HG03521 (cell line): ENCODE measurements around the gene ZDBF2.
"Not testable (repeated sequence)": the region's sequence is repeated elsewhere in the genome, so short reads cannot be mapped to it uniquely, and the experiment has no call there.

ENCODE experiments used
- ATAC-seq: cut with Tn5 transposase; IDR thresholded peaks from one replicate; pipeline ENCODE4 v1.9.1; 2021; ENCODE audit warnings: mild to moderate bottlenecking, moderate library complexity; ENCODE audit not compliant: unreplicated experiment

The ZDBF2 gene

DNA sequence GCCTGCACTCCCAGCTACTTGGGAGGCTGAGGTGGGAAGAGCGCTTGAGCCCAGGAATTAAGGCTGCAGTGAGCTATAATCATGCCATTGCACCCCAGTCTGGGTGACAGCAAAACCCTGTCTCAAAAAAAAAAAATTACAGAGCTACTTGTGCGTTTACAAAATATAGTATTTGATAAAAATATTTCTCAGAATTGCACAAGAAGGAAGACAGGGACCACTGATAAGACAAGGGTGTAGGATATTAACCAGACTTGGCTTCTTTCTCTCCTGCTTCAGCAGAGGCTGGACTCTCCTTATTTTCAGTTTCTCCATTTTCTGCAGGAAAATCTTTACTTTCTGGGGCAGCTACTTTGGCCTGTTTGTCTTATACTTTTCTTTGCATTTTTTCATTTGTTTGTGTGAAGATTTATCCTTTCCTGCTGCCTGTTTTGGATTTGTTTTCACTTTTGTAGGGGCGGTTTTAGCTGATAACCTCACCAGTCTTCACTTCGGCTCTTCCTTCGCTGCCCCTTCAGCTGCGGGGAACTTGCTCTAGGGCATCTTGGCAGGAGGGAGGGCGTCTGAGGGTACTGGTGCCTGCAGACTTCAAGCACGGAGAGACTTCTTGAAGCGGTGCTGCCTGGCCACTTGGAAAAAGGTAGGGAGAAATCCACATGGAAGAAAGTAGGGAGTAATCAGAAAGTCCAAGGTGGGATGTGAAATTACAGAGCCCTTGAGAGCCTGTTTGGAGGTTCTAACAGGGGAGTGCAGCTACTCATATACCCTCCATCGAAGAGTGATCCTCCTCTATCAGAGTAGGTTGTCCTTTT lies 14.9 kb upstream of the ZDBF2 start:
- ATAC-seq = no peak

DNA sequence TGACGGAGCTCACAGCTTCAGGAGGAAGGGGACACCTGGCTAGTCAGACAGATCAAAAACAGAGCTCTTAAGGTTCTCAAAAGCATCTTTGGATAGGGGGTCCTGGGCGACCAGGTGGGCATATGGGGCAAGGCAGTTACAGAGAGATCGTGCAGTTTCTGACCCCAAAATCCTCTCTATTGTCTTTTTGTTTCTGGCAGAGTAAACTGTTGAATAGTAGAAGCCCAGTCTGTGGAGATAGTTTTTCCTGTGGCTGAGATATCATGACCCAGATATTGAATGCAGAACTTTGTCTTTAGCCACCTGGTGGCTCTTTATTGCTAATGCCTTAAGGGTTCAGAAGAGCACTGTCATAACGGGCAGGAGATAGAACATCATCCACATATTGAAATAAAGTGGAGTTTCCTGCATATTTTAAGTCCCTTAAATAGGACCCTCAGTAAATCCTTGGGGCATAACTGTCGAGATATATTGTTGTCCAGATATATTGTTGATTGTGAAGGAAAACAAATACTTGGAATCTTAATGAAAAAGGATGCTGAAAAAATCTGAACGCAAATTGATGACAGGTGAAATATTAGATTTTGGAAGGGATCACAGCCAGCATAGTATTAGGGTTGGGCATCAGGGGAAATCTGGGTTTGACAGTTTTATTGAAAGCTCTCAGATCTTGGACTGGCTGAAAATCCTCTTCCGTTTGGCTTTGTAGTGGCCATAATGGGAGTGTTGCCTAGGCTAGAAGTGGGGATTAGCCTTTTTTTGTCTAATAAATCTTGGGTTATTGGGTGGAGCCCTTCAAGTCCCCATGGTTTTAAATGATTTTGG lies 14.1 kb upstream of the ZDBF2 start:
- ATAC-seq = peak; percentile 83

DNA sequence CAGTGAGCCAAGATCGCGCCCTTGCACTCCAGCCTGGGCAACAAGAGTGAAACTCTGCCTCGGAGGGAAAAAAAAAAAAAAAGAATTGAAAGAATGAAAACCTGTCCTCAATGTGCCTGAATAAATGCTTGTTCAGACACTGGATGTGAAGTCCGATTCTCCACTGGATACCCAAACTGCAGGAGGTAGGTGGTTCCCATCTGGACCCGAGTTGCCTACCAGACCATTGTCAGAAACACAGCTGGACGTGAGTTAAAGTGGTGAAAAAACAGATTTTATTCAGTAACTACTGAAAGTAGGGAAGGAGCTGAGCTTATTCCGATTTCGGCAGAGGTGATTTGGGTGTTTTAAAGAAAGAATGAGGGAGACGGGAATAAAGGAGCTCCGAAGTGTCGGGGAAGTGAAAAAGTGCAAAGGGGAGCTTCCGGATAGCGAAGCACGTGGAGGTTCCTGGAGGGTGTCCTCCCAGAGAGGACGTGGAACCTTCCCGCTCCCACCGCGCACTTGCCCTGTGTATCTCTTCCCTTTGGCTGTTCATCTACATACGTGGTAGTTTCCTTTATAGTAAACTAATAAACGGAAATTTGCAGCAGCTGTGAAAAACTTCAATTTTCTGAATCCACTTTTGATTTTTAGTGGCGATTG lies 10.4 kb upstream of the ZDBF2 start:
- no peak for ATAC-seq

DNA sequence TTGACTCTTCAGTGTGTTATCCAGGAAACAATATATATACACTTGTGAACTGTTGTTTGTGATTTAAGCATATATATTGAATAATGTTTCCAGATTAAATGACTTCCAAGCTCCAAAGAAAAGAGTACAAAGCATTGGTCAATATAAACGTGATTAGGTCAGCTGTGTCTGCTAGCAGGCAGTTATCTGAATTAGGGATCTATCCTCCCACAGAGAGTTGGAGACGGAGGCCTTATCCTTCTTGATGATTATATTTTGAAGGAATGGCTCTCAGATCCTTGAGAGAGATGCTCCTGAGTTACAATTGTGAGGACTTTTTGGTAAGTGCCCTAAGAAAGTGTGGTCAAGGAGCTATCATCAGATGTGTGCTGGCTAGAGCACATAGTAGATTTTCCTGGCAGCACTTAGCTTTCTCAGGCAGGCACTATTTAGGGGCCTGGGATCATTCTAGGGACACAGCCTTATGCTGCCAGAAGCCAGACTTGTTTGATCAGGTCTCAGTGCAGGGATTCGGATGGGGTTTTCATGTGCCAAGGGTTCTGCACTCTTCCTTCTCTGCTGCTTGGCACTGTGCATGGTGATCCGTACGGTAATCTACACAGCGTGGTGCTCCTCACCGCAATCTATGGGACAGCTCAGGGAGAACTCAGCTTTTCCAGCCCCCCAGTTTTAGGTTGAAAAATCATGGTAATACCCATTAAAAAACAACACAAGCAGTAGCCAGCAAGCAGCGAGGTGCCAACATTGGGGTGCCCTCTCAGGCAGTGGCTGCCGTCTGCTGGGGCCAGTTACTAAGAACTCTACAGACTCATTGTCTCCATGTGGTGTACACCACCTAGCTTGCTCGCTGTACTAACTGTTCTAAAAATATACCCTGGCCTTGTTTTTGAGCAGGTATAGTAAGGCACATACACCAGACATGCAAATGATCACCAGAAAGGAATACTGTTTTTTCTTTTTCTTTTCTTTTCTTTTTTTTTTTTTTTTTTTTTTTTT lies 8.0 kb upstream of the ZDBF2 start:
- no peak for ATAC-seq

DNA sequence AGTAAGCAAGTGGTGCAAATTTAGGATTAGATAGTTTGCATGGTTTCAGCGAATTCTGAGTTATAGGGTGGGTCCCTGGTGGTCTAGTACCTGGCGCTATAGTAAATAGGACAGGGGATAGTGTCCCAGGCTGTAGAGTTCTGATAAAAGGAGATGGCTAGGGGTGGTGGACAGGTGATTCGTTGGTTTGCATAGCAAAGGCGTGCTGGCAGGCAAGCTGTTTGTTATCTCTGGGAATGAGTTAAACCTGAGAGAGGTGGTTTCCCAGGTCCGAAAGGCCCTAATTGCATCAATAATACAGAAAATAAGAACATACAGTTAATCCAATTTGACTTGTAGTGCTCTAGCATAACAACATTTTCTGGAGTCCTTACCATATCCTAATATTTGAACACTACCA lies 6.9 kb upstream of the ZDBF2 start:
- ATAC-seq = no peak

DNA sequence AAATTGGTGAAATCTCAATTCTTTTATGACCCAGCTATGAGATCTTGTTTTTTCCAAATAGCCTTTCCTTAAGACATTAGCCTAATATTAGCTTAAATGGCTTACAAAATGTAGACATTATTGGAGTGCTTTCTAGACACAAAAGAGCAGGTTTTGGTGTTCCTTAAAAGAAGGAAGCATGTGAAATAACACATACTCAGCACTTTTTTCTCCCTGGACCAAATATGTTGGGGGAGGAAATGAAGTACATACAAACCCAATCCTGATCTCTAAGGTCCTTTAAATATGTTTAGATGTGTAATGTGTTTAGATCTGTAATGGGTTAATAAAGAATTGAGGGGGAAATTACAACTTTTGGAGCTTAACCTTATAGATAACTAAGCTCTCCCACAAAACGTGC lies 3.4 kb upstream of the ZDBF2 start:
- ATAC-seq = no peak

DNA sequence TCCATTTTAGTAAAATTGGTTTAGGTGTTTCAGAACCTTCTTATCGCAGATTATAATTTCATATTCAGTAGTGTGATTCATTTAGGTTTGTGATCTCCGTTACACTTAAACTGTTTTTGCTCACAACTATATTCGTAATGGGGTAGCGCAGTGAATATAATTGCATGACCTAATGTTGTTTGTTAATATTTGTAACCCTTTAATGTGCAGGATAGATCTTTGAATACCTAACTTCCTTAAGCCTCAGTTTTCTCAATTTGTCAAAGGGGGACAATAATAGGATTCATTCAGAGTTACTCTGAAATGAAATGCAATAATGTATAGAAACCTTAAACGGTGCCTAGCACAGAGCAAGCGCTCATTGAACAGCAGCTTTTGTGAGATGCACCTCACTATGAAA lies 558 bp upstream of the ZDBF2 start:
- ATAC-seq = no peak

DNA sequence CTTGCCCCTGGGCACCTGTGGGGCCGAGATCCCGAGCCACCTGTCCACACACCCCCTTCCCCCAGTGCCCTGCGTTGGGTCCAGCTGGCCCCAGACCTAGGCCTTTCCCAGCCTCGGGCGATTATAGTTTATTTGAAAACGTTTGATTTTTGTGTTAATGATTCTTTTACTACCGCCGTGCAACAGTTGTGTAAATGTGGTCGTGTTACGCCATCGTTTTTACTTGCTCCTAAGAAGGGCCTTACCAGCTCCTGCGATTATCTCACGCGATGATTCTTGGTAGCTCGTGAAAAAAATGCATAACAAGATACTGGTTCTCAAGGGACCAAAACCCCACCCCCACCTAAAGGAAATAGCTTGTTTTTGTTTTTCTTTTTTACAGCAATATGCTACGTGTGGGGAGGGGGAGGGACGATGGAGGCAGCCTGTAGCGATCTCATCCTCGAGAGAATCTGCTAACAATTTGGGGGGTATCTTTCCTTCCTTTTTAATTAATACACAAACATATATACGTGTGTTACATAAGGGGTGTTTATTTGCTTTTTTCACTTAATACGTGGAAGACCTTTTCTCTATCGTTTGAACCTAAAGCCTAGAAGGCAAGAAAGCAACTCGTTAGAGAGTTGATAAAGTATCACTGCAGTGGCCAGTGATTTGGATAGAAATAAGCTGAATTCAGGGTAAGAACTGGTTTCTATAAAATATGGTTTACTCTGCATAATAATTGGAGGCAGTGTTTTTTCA lies 1.0 kb downstream of the ZDBF2 start:
- ATAC-seq = peak; percentile 24

DNA sequence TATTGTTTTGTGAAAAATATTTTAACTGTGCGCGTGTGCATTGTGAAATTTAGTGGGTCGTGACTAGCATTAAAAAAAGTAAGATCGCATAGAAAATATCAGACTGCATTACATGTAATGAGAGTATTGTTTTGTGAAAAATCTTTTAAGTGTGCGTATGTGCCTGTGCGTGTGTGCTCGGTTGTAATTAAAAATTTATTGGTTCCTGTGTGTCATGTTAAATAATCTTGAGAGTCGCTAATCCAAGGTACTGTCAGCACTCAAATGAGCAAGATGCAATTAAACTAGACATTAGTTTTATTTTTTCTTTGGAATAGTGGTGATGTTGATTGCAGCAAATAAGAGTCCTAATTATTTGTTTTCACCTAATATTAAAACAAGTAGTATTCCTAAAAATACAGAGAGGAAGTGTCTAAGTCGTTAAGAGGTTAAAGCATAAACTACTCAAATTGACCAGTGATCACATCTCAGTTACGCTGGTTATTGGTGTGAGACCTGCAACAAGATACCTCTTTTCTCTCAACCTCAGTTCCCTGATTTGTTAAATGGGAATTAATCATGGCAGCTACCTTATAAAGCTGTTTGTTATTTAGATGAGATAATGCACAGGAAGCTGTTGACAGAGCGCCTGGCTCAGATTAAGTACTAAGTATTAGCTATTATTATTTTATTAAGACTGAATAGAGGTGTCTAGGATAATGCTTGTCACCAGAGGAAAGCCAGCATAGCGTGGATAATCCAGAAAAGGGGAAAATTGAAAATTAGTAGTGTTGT lies 1.9 kb downstream of the ZDBF2 start:
- no peak for ATAC-seq

DNA sequence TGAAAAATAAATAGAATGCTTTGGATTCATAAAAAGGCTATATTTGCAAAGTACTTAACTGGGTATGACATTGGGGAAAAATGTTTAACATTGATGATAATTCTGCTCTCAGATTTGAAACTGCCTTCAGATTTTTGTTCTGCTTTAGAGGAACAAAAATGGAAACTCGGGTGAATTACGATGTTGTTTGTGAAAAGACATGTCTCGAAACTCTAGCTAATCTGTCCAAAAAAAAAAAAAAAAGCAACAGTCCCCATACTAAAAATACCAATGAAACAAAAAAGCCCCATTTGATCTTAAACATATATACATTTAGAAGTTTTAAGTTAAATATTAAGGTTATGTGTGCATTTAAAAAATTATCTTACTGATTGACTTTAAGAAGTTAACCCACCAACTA lies 3.0 kb downstream of the ZDBF2 start:
- no peak for ATAC-seq

DNA sequence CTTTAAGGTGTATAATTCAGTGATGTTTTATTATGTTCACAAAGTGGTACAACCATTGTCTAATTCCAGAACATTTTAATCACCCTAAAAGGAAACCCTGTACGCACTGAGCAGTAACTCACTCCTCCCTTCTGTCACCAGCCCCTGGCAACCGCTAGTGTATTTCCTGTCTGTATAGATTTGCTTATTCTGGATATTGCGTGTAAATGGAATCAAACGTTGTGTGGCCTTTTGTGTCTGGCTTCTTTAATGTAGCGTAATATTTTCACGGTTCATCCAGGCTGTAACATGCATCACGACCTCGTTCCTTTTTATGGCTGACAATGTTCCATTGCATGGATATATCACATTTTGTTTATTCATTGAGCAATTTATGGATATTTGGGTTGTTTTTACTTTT lies 8.3 kb downstream of the ZDBF2 start:
- no peak for ATAC-seq

DNA sequence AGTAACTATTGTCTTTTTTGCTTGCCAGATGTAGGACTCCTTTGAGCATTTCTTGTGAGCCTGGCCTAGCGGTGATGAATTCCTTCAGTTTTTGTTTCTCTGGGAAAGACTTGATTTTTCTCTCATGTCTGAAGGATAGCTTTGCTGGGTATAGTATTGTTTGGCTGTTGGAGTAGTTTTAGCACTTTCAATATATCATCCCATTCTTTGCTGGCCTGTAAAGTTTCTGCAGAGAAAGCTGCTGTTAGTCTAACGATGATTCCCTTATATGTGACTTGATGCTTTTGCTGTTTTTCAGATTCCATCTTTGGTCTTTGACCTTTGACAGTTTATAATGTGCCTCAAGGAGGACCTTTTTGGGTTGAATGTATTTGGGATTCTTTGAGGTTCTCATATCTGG lies 12.7 kb downstream of the ZDBF2 start:
- ATAC-seq = no peak

DNA sequence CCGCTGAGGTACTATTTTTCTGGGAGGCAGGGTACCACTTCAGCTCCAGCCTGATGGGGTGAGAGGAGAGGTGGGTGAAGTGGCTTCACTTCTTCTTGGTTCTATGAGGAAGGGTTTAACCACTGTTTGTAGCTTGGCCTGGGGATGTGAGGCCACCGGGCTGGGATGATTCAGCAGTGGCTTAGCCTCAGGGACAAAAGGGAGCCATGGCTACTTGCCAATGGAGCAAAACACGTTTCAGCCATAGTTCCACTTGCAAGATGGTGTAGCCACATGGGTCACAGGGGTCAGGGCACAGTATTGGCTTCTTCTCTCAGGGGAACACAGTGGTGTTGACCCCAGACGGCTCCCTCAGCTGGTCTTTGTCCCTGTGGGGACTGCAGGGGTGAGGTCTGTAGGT lies 14.9 kb downstream of the ZDBF2 start:
- no peak for ATAC-seq

DNA sequence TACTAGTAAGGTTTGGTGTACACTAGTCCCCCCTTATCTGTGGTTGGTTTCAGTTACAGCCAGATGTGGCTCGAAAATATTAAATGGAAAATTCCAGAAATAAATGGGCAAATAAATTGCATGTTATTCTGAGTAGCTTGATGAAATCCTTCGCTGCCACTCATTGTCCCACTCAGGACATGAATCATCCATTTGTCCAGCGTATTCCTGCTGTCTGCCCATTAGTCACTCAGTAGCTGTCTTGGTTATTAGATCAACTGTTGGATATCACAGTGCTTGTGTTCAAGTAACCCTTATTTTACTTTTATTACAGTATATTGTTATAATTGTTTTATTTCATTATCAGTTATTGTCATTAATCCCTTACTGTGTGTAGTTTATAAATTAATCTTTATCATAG lies 21.7 kb downstream of the ZDBF2 start:
- no peak for ATAC-seq

DNA sequence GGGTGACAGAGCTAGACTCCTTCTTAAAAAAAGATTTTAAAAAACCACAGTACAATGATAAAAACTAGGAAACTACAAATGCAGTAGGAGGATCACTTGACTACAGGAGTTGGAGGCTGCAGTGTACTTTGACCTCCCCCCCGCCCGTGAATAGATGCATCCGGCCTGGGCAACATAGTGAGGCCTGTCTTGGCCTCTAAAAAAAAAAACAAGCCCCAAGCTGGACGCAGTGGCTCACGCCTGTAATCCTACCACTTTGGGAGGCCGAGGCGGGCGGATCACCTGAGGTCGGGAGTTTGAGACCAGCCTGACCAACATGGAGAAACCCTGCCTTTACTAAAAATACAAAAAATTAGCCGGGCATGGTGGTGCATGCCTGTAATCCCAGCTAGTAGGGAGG lies 25.1 kb downstream of the ZDBF2 start:
- not testable (repeated sequence) for ATAC-seq

DNA sequence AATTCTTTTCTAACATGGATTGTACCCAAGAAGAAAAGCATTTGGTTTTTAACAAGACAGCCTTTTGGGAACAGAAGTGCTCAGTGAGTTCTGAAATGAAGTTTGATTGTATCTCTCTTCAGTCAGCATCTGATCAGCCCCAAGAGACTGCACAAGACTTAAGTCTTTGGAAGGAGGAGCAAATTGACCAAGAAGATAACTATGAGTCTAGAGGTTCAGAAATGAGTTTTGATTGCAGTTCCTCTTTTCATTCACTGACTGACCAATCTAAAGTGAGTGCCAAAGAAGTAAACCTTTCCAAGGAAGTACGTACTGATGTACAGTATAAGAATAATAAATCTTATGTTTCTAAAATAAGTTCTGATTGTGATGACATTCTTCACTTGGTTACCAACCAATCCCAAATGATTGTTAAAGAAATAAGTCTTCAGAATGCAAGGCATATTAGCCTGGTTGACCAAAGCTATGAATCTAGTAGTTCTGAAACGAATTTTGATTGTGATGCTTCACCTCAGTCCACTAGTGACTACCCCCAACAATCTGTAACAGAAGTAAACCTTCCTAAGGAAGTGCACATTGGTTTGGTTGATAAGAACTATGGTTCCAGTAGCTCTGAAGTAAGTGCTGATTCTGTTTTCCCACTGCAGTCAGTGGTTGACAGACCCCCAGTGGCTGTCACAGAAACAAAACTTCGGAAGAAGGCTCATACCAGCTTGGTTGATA lies 31.2 kb downstream of the ZDBF2 start:
- peak; percentile 58 for ATAC-seq

DNA sequence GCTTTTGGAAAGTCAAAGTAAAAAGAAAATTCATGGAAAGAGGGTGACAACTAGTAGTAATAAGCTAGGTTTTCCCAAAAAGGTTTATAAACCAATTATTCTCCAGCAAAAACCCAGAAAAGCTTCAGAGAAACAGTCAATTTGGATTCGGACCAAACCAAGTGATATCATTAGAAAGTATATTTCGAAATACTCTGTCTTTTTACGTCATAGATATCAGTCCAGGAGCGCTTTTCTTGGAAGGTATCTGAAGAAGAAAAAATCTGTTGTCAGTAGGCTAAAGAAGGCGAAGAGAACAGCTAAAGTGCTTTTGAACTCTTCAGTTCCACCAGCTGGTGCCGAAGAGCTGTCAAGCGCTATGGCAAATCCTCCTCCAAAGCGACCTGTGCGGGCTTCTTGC lies 36.6 kb downstream of the ZDBF2 start:
- no peak for ATAC-seq

DNA sequence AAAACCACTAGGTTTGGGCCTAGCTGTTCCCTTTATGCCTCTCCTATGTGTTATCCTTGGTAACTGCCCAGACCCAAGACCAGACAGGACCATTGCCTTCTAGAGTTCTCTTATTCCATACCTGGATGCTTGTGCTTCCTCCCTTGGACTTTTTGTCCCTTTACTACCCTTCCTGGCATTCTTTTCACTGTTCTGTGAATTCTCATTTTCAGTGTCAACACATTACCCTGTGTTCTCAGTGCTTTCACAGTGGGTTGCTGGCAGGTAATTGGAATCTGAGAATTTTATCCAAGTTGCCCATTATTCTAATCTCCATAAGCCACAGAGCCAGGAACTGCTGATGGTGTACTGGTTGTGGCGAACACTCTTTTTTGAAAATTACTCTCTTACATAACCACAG lies 41.7 kb downstream of the ZDBF2 start:
- ATAC-seq = no peak

DNA sequence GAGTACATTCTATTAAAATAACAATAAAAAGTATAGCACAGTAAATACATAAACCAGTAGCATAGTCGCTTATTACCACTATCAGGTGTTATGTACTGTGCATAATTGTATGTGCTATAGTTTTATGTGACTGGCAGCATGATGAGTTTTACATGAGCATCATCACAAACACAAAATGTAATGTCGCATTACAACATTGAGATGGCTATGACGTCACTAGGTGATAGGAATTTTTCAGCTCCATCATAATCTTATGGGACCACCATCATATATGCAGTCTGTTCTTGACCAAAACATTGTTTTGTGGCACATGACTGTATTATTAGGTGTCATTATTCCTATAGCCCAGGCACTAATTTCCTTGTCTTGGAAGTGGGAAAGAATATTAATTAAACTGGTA lies 48.6 kb downstream of the ZDBF2 start:
- no peak for ATAC-seq
